Endometrium (tissue), 2 donors: ENCODE results near the gene TMEM131L.
A peak's percentile ranks its signal among the peaks of the same experiment; 100 is the strongest.

Source experiments
- FAIRE-seq: peaks from 2 replicates; lab custom pipeline; 2012; peaks lifted over from hg19 to GRCh38; lab: Jason Lieb, UNC
- donor health status: control.
- donor health status: control.

TMEM131L gene

DNA sequence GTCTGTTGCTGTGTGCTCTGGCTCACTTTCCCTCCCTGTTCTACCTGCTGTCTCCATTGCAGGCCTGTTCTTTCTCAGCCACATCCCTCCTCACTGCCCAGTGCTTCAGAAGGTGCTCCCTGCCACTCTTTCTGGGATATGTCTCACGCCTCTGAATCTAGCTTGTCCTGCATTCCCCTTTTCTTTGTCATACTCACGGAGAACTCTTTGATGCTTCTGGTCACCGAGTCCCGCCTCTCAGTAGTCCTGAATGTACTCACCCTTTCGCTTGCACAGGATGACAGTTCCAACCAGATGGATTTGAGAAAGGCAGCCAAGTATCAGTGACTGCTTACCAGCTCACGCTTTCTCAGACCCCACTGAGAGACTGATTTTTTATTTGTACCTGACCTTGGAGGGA, 152.7 kb downstream of the TMEM131L start:
- no peak for FAIRE-seq

- FAIRE-seq: no peak
Observed at GRCh38 chr4:153619811-153620210, 153.7 kb downstream of the TMEM131L start.

- FAIRE-seq: peak; percentile 92
Observed at GRCh38 chr4:153620352-153620751, 154.2 kb downstream of the TMEM131L start.

- no peak for FAIRE-seq
Observed at GRCh38 chr4:153622093-153622492, 155.9 kb downstream of the TMEM131L start.

- no peak for FAIRE-seq
Observed at GRCh38 chr4:153622778-153623240, 156.6 kb downstream of the TMEM131L start.

GRCh38 chr4:153623491-153623890, 157.3 kb downstream of the TMEM131L start:
- no peak for FAIRE-seq

DNA sequence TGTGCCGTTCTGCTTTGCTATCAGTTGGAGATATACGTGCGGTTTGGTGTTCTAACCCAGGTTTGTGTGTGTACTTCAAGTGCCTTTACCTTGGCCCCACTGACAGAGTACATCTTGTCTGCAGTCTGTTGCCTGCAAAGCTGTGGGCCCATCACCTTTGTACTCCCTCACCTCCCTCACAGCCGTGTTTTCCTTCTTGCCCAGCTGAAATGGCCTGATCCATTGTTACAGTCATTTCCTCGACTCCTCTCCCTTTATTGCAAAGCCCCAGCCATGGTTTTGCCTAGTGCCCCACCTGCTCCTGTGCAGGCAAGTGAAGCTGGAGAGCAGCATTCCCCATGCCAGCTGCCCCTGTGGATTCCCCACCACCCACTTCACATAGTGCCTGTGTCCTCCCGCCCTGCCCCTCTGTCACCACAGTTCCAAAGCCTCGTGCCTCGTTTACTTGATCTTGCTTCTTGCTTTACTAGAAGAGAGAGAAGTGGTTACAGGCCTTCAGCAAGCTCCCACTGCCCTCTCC, 162.7 kb downstream of the TMEM131L start:
- no peak for FAIRE-seq

DNA sequence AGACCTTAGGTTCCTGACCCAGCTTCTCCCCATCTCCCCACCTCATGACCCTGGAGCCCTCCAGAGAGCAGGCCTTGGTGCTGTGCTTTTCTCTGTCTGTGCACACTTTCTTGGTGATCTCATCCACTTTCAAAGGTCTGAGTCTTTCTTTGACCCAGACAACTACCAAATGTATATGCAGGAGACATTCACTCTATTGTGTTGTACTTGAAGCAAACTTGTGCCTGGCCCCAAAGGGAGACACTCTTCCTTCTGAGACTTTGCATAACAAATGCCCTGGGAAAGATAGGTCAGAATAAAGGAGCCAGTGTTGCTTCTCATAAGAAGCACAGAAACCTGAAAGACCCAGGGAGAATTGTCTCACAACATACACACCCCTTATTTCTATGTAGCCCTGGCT, 163.6 kb downstream of the TMEM131L start:
- FAIRE-seq: no peak

DNA sequence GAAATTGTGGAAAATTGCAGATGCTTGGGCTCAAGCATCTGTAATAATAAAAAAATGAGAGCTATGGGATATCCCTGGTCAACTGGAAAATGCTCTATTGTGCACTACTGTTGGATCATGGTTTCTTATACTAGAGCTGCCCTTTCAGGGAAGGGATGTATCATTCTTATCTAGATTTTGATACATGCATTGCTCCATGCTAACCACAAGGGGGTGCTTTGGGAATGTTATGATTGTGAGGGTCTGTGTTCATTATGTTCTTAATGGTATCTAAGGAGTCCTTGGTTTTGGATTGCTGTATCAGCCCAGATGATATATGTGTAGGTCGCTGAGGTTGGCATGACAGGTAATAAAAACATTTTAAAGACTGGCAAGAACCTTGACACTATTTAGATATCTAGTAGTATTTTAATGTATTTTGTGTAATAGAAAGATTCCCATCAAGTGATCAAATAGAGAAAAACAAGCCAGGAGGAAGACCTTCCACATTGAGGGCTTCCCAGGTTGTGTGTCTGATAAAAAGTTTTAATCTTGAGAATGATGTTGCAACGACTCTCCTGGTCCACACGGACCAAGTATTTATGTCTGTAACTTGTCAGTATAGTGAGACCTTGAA, 168.7 kb downstream of the TMEM131L start:
- FAIRE-seq: no peak

DNA sequence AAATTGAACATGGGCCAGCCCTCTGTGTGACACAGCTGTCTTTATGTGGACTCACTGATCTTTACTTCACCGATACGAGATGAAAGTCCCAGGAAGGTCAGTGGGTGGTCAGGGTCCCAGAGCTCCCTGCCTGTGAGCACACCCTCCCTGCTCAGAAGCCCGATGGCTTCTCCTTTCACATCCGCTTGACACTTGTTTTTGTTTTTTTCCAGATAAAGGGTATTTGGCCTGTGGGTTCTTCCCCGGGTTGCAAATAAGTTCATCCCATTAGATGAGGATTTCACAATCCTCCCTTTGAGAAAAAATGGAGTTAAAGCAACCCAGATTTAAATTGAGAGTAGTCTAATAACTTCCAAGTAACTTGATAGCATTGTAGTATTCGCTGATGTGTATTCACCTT, 169.7 kb downstream of the TMEM131L start:
- no peak for FAIRE-seq

GRCh38 chr4:153637201-153637600, 171.0 kb downstream of the TMEM131L start:
- FAIRE-seq: no peak

DNA sequence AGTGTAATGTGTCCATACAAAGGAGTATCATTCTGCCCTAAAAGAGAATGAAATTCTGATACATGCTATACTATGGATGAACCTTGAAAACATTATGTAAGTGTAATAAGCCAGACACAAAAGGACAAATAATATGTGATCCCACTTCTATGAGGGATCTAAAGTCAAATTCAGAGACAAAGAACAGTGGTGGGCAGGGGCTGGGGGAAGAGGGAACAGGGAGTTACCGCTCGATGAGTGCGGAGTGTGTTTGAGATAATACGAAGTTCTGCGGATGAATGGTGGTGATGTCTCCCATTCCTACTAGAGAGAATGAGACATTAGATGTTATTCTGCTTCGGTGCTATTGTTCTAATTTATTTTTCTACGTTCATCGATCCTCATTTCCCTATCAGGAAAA, 171.9 kb downstream of the TMEM131L start:
- no peak for FAIRE-seq

GRCh38 chr4:153638999-153639398, 172.8 kb downstream of the TMEM131L start:
- no peak for FAIRE-seq

DNA sequence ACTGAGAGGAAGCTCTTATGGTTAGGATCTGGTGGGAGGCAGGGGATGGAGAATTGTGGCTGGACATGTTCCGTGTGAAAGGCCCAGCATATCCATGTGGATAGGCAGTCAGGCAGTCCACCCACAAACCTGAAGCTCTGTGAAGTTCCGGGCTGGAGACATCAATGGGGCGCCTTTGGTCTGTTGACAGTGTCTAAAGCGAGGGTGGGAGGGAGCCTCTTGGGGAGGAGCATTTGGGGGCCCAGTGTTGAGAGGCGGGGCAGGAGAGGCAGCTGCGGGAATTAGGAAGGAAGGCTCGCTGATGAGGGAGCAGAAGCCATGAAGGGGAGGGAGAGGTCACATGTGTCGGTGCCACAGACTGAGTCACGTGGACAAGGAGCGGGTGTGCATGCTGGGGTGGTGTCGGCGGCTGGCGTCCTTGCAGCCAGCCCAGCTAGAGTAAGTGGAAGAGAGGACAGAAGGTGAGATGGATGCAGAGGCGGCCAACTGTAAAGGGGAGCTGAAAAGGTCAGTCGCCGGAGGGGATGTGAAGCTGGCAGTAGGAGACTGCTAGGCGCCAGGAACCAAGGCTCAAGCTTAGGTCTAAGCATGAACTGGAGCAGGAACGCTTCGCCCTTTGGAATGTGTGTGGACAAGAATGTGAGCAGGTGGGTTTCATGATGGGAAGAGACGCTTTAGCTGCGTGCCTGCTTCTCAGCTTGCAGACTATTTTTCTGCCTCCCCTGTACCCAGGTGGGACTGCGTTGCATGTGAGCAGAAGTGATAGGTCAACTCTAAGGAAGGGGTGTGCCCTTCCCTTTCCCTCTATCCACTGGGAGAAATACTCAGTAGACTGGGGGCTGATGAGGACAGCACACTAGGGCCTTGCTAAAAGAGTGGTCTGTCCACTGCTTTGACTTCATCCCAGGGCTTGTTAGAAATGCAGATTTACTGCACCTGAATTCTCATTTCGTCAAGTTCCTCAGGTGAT, 174.0 kb downstream of the TMEM131L start:
- FAIRE-seq: no peak

DNA sequence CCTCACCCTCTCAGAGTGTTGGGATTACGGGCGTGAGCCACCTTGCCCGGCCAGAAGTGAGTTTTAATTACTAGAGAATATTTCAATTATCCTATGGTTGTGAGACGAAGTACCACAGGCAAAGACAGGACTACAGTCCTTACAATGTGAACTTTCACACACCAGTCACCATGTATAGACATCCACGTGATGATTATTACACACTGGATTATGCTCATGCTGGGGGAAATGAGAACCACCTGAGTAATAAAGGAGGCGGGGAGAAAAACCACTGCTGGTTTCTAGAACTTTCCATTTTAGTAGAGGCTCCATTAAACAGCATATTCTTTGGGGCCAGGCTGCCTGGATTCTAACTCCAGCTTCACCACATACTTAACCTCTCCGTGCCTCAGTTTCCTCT, 175.4 kb downstream of the TMEM131L start:
- FAIRE-seq: no peak

DNA sequence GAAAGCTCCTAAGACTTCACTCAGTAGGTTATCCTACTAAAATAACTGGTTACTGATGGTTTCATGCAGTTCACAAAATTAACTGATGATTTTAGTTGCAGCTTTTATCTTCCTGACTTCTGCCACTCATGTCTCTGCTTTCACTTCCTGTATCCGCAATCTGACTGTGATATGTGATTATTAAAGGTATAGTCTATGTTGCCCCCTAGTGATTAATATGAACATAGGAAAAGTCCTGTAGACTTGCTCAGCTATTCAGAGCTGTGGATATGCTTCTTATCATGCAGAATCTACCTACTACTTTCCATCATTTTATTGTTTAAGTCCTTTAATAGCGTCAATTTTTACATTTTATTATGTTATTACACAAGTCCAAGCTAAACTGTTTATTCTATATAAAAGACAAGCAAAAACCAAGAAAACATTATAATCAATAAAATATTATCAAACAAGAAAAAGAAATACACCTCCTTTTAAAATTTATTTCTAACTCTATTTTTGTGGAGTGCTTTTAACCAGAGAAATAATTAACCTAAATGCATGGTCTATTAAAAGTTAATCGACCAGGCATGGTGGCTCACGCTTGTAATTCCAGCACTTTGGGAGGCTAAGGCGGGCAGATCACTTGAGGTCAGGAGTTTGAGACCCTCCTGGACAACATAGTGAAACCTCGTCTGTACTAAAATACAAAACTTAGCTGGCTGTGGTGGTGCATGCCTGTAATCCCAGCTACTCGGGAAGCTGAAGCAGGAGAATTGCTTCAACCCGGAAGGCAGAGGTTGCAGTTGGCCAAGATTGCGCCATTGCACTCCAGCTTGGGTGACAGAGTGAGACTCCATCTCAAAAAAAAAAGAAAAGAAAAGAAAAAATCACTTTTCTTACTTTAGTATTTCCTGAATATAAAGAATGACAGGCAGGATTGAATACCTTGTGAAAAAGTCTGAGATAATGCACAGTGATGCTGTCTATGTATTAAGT, 177.5 kb downstream of the TMEM131L start:
- FAIRE-seq: peak; percentile 60

DNA sequence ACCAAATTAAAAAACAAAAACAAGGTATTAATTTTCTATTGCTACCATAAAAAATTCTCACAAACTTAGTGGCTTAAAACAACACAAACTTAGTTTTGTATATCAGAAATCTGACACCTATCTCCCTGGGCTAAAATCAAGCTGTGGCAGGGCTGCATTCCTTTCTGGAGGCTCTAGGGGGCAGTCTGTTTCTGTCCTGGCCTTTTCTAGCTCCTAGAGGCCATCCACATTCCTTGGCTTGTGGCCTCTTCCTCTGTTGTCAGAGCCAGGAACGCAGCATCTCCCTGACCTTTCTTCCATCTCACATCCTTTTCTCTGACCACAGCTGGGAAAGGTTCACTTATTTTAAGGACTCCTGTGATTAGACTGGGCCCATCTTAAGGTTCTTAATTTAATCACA, 179.0 kb downstream of the TMEM131L start:
- no peak for FAIRE-seq

DNA sequence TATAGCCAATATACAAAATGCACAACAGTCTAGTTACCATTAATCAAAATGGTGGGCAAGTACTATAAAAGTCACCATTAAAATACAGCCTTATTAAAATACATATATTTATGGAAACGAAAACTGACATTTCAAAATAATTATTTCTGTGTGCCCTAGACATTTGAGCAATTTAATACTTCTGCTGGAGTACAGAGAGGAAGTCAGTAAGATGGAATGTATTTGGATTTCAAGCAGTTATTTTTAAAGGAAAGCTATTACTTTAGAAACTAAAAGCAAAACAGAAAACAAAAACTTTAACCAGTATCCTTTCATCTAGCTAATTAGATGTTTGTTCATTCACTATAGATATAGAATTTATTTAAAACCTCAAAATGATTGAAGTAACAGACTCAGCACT, 180.1 kb downstream of the TMEM131L start:
- no peak for FAIRE-seq

- FAIRE-seq: no peak
Observed at GRCh38 chr4:153646978-153647377, 180.8 kb downstream of the TMEM131L start.

DNA sequence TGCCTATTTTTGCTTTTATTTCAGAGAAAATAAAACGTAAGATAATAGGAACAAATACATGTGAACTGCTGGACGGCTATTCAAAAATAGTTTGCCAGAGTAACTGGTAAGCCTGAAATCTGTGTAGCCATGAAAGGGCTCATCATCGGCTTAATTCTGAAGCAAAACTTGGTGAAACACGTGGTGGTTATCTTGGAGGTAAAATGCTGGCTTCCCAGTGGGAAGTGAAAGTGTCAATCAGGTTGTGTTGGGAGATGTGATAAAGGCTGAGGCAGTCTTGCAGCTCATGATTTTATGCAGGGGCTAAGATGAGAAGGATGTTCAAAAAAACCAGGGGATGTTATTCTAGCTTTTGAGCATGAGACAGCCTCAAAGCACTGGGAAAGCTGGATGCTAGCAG, 181.8 kb downstream of the TMEM131L start:
- FAIRE-seq: no peak

DNA sequence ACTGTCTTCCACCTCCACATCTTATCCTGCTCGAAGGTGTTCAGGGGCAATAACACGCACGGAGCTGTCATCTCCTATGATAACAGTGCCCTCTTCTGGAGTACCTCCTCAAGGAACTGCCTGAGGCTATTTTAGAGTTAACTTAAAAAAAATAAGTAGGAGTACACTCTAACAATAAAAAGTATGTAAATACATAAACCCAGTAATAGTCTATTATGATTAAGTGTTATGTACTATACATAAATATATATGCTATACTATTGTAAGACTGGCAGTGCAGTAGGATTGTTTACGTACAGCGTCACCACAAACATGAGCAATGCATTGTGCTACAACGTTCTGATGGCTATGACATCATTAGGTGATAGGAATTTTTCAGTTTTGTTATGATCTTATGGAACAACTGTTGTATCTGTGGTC, 183.4 kb downstream of the TMEM131L start:
- no peak for FAIRE-seq

- no peak for FAIRE-seq
Observed at GRCh38 chr4:153651116-153651515, 185.0 kb downstream of the TMEM131L start.
